Astrocyte of the spinal cord (primary cell): ENCODE data around the gene SIX5.
A peak's percentile ranks its signal among the peaks of the same experiment; 100 is the strongest.

ENCODE experiments used
- DNase-seq: peaks from one replicate; pipeline ENCODE4 v3.0.0; 2011; ENCODE audit warnings: low read depth, low spot score
- H3K4me3 ChIP-seq: 2 replicates; pipeline ENCODE4 v1.5.1; 2011; ENCODE audit warnings: low read depth, mild to moderate bottlenecking, low read length, moderate library complexity
- in situ Hi-C: cut with HindIII; loops from 2 replicates; pipeline ENCODE4 v1.10.0; 2017; ENCODE audit warnings: low sequenced_read_pairs
- TF ChIP-seq, protein P1 (sequence below): IDR thresholded peaks from 2 replicates; pipeline ENCODE4 v1.5.1; 2012; ENCODE audit warnings: low read depth, mild to moderate bottlenecking, low read length, inconsistent platforms

Gene SIX5

DNA sequence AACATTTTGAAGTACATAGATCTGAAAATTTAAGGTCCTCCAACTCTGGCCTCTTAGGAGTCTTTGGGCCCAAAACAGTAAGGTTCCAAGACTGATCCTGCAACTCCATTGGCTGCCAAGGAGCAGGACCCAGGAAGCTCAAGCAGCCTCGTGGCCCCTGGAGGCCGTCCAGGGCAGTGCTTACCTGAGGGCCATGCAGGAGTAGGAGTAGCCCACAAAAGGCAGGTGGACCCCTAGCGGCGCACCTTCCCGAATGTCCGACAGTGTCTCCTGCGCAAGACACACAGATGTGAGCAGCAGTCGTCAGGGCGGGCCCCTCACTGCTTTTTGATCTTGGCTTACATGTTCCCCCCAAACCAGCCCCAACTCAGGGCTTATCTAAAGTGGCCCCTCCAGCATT, 5.7 kb upstream of the SIX5 start:
- in situ Hi-C loops, result no loop called here
- H3K4me3 ChIP-seq, result no peak overlapping the region
- no peak for DNase-seq
- TF ChIP-seq, protein P1, sequence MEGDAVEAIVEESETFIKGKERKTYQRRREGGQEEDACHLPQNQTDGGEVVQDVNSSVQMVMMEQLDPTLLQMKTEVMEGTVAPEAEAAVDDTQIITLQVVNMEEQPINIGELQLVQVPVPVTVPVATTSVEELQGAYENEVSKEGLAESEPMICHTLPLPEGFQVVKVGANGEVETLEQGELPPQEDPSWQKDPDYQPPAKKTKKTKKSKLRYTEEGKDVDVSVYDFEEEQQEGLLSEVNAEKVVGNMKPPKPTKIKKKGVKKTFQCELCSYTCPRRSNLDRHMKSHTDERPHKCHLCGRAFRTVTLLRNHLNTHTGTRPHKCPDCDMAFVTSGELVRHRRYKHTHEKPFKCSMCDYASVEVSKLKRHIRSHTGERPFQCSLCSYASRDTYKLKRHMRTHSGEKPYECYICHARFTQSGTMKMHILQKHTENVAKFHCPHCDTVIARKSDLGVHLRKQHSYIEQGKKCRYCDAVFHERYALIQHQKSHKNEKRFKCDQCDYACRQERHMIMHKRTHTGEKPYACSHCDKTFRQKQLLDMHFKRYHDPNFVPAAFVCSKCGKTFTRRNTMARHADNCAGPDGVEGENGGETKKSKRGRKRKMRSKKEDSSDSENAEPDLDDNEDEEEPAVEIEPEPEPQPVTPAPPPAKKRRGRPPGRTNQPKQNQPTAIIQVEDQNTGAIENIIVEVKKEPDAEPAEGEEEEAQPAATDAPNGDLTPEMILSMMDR, result no peak

DNA sequence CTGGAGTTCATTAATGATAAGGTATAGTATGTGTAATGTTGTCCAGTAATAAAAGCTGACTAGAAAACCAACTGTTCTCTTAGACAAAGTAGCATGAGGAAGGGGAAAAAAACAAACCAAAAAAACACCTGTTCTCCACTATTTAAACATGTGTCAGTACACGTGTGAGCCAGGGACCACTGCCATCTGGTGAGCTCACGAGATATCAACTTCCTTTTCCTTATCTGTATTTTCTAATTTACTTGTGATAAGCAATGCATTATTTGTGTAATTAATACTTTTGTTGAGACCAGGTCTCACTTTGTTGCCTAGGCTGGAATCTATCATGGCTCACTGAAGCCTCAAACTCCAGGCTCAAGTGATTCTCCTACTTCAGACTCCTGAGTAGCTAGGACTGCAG, 4.3 kb upstream of the SIX5 start:
- H3K4me3 ChIP-seq, result no peak overlapping the region
- in situ Hi-C loops, result no loop called here
- DNase-seq, result no peak
- TF ChIP-seq, protein P1, result no peak

DNA sequence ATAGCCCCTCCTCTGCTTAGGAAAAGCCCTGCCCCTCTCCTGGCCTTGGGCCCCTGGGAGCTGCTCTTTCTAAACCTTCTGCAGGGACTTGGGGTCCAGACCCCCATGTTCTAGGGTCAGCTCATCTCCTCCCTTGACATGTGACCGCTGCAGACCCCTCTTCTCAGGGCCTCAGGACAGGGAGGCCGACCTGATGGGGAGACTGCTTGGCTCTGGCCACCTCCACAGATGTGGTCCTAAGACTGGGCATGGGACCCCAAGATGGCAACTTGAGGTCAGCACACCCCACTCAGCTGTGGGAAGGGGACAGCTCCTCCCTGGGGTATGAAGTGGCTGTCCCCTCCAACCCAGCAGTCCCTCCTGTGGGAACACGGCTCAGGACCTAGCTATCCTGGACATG, 3.9 kb upstream of the SIX5 start:
- in situ Hi-C loops, result no loop called here
- no peak for DNase-seq
- TF ChIP-seq, protein P1, result no peak
- H3K4me3 ChIP-seq, result no peak overlapping the region

DNA sequence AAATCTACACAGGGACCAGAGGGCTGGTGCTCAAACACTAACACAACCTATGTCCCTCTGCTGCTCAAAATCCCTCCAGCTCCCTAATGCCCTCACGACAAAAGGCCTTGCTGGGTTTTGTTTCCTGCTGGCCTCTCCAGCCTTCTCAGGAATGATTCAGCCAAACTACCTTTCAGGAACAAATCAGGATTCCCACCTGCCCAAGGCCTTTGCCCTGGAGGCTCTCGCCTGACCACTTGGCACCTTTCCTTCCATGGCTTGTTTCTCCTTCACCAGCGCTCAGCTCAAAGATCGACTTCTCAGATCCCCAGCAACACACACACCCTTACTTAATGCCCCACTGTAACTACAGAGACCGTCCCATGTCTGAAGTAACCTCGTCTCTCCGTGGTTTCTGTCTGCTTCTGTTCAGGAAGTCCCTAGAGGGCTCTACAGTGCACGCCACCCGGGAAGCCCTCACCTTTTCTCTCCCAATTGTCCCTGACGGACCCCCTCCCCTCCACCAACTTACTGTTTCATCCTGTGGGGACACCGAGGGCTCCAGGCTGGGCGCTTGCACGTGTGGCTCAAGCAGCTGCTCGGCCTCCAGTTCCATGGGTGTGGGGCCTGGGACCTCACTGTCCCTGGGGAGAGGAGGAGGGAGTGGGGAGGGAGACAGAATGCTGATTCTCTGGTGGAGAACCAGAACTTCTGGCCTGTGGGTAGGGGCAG, 3.2 kb upstream of the SIX5 start:
- DNase-seq, result no peak
- in situ Hi-C loops, result no loop called here
- TF ChIP-seq, protein P1, result no peak
- no peak overlapping the region for H3K4me3 ChIP-seq

DNA sequence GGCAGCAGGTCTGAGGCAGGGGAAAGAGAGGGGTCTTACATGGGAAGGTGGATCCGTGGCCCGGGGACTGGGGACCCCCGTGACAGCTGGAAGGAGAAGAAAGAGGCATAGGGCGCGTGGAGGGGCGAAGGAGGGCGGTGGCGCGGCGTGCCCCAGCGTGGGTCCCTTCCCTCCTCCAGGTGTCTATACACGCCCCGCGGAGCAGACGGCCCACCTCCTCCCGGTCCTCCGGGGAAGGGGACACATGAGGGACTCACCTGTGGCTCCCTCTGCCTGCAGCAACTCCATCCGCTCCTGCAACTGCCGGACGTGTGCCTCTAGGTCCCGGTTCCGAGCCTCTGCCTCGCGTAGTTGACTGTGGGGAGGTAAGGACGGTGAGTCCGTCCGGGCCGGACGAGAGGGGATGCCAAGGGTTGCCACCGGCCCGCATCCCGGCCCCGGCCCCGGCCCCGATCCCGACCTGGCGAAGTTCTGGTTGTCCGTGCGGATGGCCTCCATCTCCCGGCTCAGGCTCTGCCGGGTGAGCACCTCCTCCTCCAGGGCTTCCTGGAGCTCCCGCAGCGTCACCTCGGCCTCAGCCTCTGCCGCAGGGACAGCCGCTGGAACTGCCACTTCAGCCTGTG, 2.4 kb upstream of the SIX5 start:
- no peak overlapping the region for H3K4me3 ChIP-seq
- TF ChIP-seq, protein P1, result no peak
- in situ Hi-C loops, result no loop called here
- DNase-seq, result no peak

DNA sequence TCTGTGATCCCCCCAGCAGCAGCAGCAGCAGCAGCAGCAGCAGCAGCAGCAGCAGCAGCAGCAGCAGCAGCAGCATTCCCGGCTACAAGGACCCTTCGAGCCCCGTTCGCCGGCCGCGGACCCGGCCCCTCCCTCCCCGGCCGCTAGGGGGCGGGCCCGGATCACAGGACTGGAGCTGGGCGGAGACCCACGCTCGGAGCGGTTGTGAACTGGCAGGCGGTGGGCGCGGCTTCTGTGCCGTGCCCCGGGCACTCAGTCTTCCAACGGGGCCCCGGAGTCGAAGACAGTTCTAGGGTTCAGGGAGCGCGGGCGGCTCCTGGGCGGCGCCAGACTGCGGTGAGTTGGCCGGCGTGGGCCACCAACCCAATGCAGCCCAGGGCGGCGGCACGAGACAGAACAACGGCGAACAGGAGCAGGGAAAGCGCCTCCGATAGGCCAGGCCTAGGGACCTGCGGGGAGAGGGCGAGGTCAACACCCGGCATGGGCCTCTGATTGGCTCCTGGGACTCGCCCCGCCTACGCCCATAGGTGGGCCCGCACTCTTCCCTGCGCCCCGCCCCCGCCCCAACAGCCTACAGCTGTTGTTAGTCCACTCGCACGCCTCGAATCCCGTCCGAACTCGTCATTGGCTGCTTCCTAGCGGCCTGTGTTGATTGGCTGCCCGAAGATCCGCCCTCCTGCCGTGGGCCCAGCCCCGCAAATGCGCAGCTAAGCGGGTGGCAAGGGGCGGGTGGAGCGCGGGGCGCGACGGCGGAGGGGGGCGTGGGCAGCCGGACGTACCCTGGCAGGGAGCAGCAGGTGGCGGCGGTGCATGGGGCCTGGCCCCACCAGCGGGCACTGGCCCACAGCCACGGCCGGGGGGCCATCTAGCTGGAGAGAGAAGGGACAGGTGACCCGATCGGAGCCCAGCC, 1.4 kb upstream of the SIX5 start:
- peak; percentile 99 for DNase-seq
- in situ Hi-C loops, result no loop called here
- peak overlapping the region; percentile 55 for H3K4me3 ChIP-seq
- TF ChIP-seq, protein P1, result peak; percentile 89
